ENCODE measurements around the gene FAM217B. TPM values are rescaled to one million over a fixed set of nuclear protein-coding genes. Genes with fewer than 3 reads are reported as not detected.
A peak's percentile ranks its signal among the peaks of the same experiment; 100 is the strongest.

The FAM217B gene
- total and polyA plus RNA-seq, 7 donors = 1.8 to 19.7 (median 8.3) TPM

- TF ChIP-seq POLR2A (IDR thresholded peaks at IDR 0.05) = no peak
- no peak for TF ChIP-seq EP300 (IDR thresholded peaks at IDR 0.05)
- TF ChIP-seq CTCF (IDR thresholded peaks at IDR 0.05) = no peak
- TF ChIP-seq POLR2AphosphoS5 (IDR thresholded peaks at IDR 0.05) = no peak
- 92 to 96% methylated on average over 2 of the region's 2 CpGs for WGBS, 2 donors
- H3K9me3 ChIP-seq = no peaks in the 10 kb centered on the region
- no peak for DNase-seq
- peaks cover 0 to 57% (median 21%) of the 10 kb centered on the region in 4 donors for H3K4me1 ChIP-seq
- H3K27ac ChIP-seq = peak overlapping the region in 1 of 4 donors; percentile 51
- H3K36me3 ChIP-seq = peaks cover 4 to 40% (median 9%) of the 10 kb centered on the region in 4 donors
- H3K4me3 ChIP-seq = no peak overlapping the region
- no peaks in the 10 kb centered on the region for H3K27me3 ChIP-seq
- intact Hi-C loops (cut with DNase I) = no loop called here
Measured at GRCh38 chr20:59945731-59946130, 5.5 kb downstream of the FAM217B start.

GRCh38 chr20:59947376-59947775 lies 7.2 kb downstream of the FAM217B start:
- intact Hi-C loops (cut with DNase I) = no loop called here
- 89 to 91% methylated on average over 8 of the region's 8 CpGs for WGBS, 2 donors
- Histone ChIP-seq H3K27me3 (no peaks in the 10 kb centered on the region), H3K4me1 (peaks cover 0 to 42% (median 12%) of the 10 kb centered on the region in 4 donors), H3K36me3 (peaks cover 4 to 38% (median 9%) of the 10 kb centered on the region in 4 donors), H3K27ac (no peak overlapping the region), H3K4me3 (no peak overlapping the region), H3K9me3 (no peaks in the 10 kb centered on the region)
- no peak for TF ChIP-seq POLR2AphosphoS5 (IDR thresholded peaks at IDR 0.05)
- no peak for TF ChIP-seq POLR2A (IDR thresholded peaks at IDR 0.05)
- no peak for TF ChIP-seq CTCF (IDR thresholded peaks at IDR 0.05)
- TF ChIP-seq EP300 (IDR thresholded peaks at IDR 0.05) = no peak
- DNase-seq = no peak

GRCh38 chr20:59948212-59948611 lies 8.0 kb downstream of the FAM217B start:
- no peaks in the 10 kb centered on the region for H3K9me3 ChIP-seq
- H3K36me3 ChIP-seq = peaks cover 4 to 29% (median 9%) of the 10 kb centered on the region in 4 donors
- intact Hi-C loops (cut with DNase I) = no loop called here
- H3K27ac ChIP-seq = no peak overlapping the region
- no peaks in the 10 kb centered on the region for H3K27me3 ChIP-seq
- H3K4me3 ChIP-seq = no peak overlapping the region
- TF ChIP-seq CTCF (IDR thresholded peaks at IDR 0.05) = no peak
- no peak for DNase-seq
- H3K4me1 ChIP-seq = peaks cover 0 to 35% (median 12%) of the 10 kb centered on the region in 4 donors
- WGBS, 2 donors = 21 to 26% methylated on average over 1 of the region's 1 CpG

GRCh38 chr20:59948828-59949720 lies 8.9 kb downstream of the FAM217B start:
- Histone ChIP-seq H3K4me3 (no peak overlapping the region), H3K36me3 (peaks cover 3 to 21% (median 4%) of the 10 kb centered on the region in 4 donors), H3K27me3 (no peaks in the 10 kb centered on the region), H3K9me3 (no peaks in the 10 kb centered on the region), H3K27ac (no peak overlapping the region), H3K4me1 (peaks cover 0 to 35% (median 12%) of the 10 kb centered on the region in 4 donors)
- 37 to 38% methylated on average over 7 of the region's 7 CpGs for WGBS, 2 donors
- TF ChIP-seq CTCF (IDR thresholded peaks at IDR 0.05) = peak; percentile 21 to 51 (median 30)
- no peak for TF ChIP-seq EP300 (IDR thresholded peaks at IDR 0.05)
- intact Hi-C loops (cut with DNase I) = no loop called here
- DNase-seq = no peak

All from sigmoid colon (tissue), 7 donors.